ENCODE measurements around the gene SNED1. TPM values are rescaled to one million over a fixed set of nuclear protein-coding genes. Genes with fewer than 3 reads are reported as not detected.

SNED1 gene
- total RNA-seq, 1 experiment from 2014 or later: 2.8 TPM

DNA sequence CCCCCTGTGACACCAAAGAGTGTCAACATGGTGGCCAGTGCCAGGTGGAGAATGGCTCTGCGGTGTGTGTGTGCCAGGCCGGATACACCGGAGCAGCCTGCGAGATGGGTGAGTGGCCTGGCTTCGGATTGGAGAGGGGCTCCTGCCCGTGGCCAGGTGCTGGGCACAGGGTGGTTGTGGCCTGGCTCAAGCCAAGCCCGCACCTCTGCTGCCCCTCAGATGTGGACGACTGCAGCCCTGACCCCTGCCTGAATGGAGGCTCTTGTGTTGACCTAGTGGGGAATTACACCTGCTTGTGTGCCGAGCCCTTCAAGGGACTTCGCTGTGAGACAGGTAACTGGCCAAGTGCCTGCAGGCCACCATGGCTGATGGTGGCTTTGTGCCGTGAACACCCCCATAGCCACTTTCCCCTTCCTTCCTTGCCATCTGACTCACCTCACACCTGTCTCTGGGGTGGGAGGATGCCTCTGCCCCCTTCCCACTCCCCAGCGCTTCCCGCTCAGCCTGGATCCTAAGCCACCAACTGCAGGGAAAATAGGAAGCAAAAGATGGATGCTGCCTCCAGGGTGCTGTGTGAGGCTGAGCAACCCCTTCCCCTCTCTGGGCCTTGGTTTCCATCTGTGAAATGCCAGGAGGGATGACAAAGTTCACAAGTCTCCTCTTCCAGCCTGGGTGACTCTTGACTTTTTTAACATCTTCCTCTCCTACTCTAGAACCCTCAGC is 41.8 kb downstream of the SNED1 start:
- BruUV-seq (replicated peaks): no TSS peak
- Histone ChIP-seq H3K27ac (no peak overlapping the region), H3K27me3 (ENCODE audit: insufficient read depth, low read depth) (peaks cover 73% of the 10 kb centered on the region), H3K4me2 (no peak overlapping the region), H3K9me3 (ENCODE audit: insufficient read depth, low read depth) (0 out of 2 replicates have a peak, but pooled peaks cover 3% of the 10 kb centered on the region), H3K79me2 (ENCODE audit: low read depth) (no peaks in the 10 kb centered on the region), H3K4me1 (replicated peaks; ENCODE audit: insufficient read depth) (peaks cover 8% of the 10 kb centered on the region), H3K4me3 (no peak overlapping the region), H3F3A (ENCODE audit: insufficient read depth, low read depth) (no peaks in the 10 kb centered on the region), H3K9me2 (ENCODE audit: insufficient read depth) (no peaks in the 10 kb centered on the region), H4K20me1 (ENCODE audit: insufficient read depth) (no peaks in the 10 kb centered on the region), H3K36me3 (ENCODE audit: low read depth) (no peaks in the 10 kb centered on the region), H2AFZ (no peak overlapping the region)
- intact Hi-C loops (cut with micrococcal nuclease; ENCODE audit: unreplicated experiment): no loop called here
- no peak for DNase-seq
- ChIA-PET POLR2A (ENCODE audit: unreplicated experiment) (no interaction called here), CTCF (no interaction called here)
- no peak for TF ChIP-seq EZH2 (IDR thresholded peaks at IDR 0.05; ENCODE audit: low read depth)
- TF ChIP-seq, protein P1, sequence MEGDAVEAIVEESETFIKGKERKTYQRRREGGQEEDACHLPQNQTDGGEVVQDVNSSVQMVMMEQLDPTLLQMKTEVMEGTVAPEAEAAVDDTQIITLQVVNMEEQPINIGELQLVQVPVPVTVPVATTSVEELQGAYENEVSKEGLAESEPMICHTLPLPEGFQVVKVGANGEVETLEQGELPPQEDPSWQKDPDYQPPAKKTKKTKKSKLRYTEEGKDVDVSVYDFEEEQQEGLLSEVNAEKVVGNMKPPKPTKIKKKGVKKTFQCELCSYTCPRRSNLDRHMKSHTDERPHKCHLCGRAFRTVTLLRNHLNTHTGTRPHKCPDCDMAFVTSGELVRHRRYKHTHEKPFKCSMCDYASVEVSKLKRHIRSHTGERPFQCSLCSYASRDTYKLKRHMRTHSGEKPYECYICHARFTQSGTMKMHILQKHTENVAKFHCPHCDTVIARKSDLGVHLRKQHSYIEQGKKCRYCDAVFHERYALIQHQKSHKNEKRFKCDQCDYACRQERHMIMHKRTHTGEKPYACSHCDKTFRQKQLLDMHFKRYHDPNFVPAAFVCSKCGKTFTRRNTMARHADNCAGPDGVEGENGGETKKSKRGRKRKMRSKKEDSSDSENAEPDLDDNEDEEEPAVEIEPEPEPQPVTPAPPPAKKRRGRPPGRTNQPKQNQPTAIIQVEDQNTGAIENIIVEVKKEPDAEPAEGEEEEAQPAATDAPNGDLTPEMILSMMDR (conservative IDR thresholded peaks at IDR 0.05): no peak

DNA sequence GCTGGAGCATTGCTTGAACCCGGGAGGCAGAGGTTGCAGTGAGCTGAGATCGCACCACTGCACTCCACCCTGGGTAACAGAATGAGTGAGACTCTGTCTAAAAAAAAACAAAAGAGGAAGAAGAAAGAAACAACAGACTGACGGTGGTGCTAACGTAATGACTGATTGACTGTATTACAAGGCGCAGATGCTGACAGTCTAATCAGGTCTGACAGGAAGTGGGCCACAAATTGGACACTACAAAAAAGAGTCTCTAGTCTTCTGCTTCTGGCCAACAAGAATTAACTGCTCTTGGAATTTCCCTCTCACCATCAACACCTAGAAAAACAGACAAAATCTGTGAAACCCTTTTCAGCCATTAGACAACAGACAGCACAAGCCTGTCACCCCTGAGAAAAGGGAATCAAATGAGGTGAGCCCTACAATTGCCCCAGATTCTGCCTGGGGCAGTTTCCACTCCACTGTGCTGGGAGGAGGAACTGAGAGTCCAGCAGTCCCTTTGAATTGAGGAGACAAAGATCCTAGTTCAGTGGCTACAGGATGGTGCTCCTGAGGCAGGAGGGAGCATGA is 43.3 kb downstream of the SNED1 start:
- Histone ChIP-seq H2AFZ (no peak overlapping the region), H3K79me2 (ENCODE audit: low read depth) (no peaks in the 10 kb centered on the region), H3K9me2 (ENCODE audit: insufficient read depth) (no peaks in the 10 kb centered on the region), H3K4me2 (no peak overlapping the region), H4K20me1 (ENCODE audit: insufficient read depth) (no peaks in the 10 kb centered on the region), H3K27me3 (ENCODE audit: insufficient read depth, low read depth) (peaks cover 85% of the 10 kb centered on the region), H3K36me3 (ENCODE audit: low read depth) (no peaks in the 10 kb centered on the region), H3K4me3 (no peak overlapping the region), H3K4me1 (replicated peaks; ENCODE audit: insufficient read depth) (peaks cover 5% of the 10 kb centered on the region), H3F3A (ENCODE audit: insufficient read depth, low read depth) (no peaks in the 10 kb centered on the region), H3K27ac (no peak overlapping the region), H3K9me3 (ENCODE audit: insufficient read depth, low read depth) (0 out of 2 replicates have a peak, but pooled peaks cover 4% of the 10 kb centered on the region)
- no peak for DNase-seq
- CTCF ChIA-PET: no interaction called here
- POLR2A ChIA-PET (ENCODE audit: unreplicated experiment): no interaction called here
- intact Hi-C loops (cut with micrococcal nuclease; ENCODE audit: unreplicated experiment): no loop called here
- no peak for TF ChIP-seq EZH2 (IDR thresholded peaks at IDR 0.05; ENCODE audit: low read depth)
- TF ChIP-seq, protein P1 (conservative IDR thresholded peaks at IDR 0.05): no peak
- BruUV-seq (replicated peaks): no TSS peak

DNA sequence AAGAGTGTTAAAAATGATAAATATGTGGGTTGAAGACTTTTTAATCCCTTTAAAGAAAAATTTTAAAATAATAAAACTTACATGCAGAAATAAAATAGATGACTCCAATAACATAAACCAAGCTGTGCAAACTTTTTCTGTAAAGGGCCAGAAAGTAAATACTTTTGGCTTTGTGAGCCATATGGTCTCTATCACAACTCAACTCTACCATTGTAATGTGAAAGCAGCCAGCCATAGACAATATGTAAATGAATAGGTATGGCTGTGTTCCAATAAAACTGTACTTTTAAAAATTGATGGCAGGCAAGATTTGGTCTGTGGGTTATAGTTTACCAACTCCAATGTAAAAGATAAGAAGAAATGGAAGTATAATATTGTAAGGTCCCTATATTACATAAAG is 45.2 kb downstream of the SNED1 start:
- Histone ChIP-seq H3F3A (ENCODE audit: insufficient read depth, low read depth) (no peaks in the 10 kb centered on the region), H3K36me3 (ENCODE audit: low read depth) (no peaks in the 10 kb centered on the region), H4K20me1 (ENCODE audit: insufficient read depth) (no peaks in the 10 kb centered on the region), H3K4me3 (no peak overlapping the region), H3K27ac (no peak overlapping the region), H3K4me1 (replicated peaks; ENCODE audit: insufficient read depth) (no peaks in the 10 kb centered on the region), H3K79me2 (ENCODE audit: low read depth) (no peaks in the 10 kb centered on the region), H3K4me2 (no peak overlapping the region), H3K9me2 (ENCODE audit: insufficient read depth) (no peaks in the 10 kb centered on the region), H3K27me3 (ENCODE audit: insufficient read depth, low read depth) (peaks cover 72% of the 10 kb centered on the region), H2AFZ (no peak overlapping the region), H3K9me3 (ENCODE audit: insufficient read depth, low read depth) (0 out of 2 replicates have a peak, but pooled peaks cover 4% of the 10 kb centered on the region)
- BruUV-seq (replicated peaks): no TSS peak
- intact Hi-C loops (cut with micrococcal nuclease; ENCODE audit: unreplicated experiment): no loop called here
- ChIA-PET POLR2A (ENCODE audit: unreplicated experiment) (no interaction called here), CTCF (no interaction called here)
- no peak for DNase-seq
- TF ChIP-seq EZH2 (IDR thresholded peaks at IDR 0.05; ENCODE audit: low read depth): no peak
- TF ChIP-seq, protein P1 (conservative IDR thresholded peaks at IDR 0.05): no peak

All from PC-9 (cell line).